ENCODE data around the gene NSUN7. TPM values are rescaled to one million over a fixed set of nuclear protein-coding genes. Genes with fewer than 3 reads are reported as not detected.

Gene NSUN7
- total and polyA plus RNA-seq, 9 of the 15 experiments (the other 6 are each of a cell fraction or from before 2014, with no cell fraction given): not detected

- H3K4me2 ChIP-seq (ENCODE audit: insufficient read depth, low read length): no peak overlapping the region
- in situ Hi-C loops (cut with MboI) (loop anchor here (5.0 kb wide), 1 partner anchor 105 kb away; no protein-coding TSS in a partner anchor), intact Hi-C loops (cut with micrococcal nuclease) (loop anchor here (5.0 to 10.0 kb wide), 2 partner anchors 105 to 518 kb away; no protein-coding TSS in a partner anchor)
- ATAC-seq (no peak), FAIRE-seq (no peak), DNase-seq (ENCODE audit: extremely low read depth in 1 of 4, low spot score in 3 of 4) (no peak)
- no peak overlapping the region for H2AFZ ChIP-seq (ENCODE audit: low read depth, low read length)
- ChIA-PET POLR2A (no interaction called here), CTCF (ENCODE audit: low intra/inter-chr PET ratio) (no interaction called here)
- H3K9ac ChIP-seq (ENCODE audit: insufficient read depth in 1 of 2, low read depth in 2 of 2, low read length in 2 of 2): no peak overlapping the region
- no peak for TF ChIP-seq TFAP4 (CRISPR knock-in tag; IDR thresholded peaks at IDR 0.05; ENCODE audit: borderline replicate concordance)
- TF ChIP-seq ZNF347 (CRISPR knock-in tag; IDR thresholded peaks at IDR 0.05; ENCODE audit: low read depth): no peak
- TF ChIP-seq MYBL2 (IDR thresholded peaks at IDR 0.05; ENCODE audit: low read depth): no peak
- no peak for TF ChIP-seq MYBL2 (CRISPR knock-in tag; IDR thresholded peaks at IDR 0.05; ENCODE audit: borderline replicate concordance)
- TF ChIP-seq ATF4 (CRISPR knock-in tag; IDR thresholded peaks at IDR 0.05): no peak
- TF ChIP-seq ZBTB12 (CRISPR knock-in tag; IDR thresholded peaks at IDR 0.05): no peak
- TF ChIP-seq ZNF57 (CRISPR knock-in tag; IDR thresholded peaks at IDR 0.05): no peak
- no peak for TF ChIP-seq TAF1 (IDR thresholded peaks at IDR 0.05; ENCODE audit: control insufficient read depth, extremely low read depth, insufficient read depth, low read length, severe bottlenecking)
- no peak for TF ChIP-seq PRDM10 (IDR thresholded peaks at IDR 0.05; ENCODE audit: partially characterized antibody)
- no peak for TF ChIP-seq U2AF1 (optimal IDR thresholded peaks at IDR 0.05; ENCODE audit: low read depth, low read length)
- TF ChIP-seq SMARCB1 (IDR thresholded peaks at IDR 0.05; ENCODE audit: insufficient read length, low read depth): no peak
- no peak for TF ChIP-seq ZNF395 (CRISPR knock-in tag; IDR thresholded peaks at IDR 0.05)
- no peak overlapping the region for H3K27ac ChIP-seq (ENCODE audit: extremely low read depth, low read depth, low read length)
- H3K4me1 ChIP-seq (replicated peaks in 1 of 2; ENCODE audit: control insufficient read depth in 2 of 2, insufficient read depth in 2 of 2, low read length in 2 of 2): no peaks in the 10 kb centered on the region; a peak in 1 of 5 replicates
- H3K79me2 ChIP-seq (ENCODE audit: control insufficient read depth, insufficient read depth, low read length): no peaks in the 10 kb centered on the region
- no TSS peak for BruUV-seq (replicated peaks)
- no peaks in the 10 kb centered on the region for H3K9me3 ChIP-seq (replicated peaks; ENCODE audit: control insufficient read depth, insufficient read depth, low read depth, low read length)
- peaks cover 8 to 11% of the 10 kb centered on the region in 2 experiments; a peak in 3 of 5 replicates for H3K27me3 ChIP-seq (ENCODE audit: control insufficient read depth in 2 of 2, insufficient read depth in 2 of 2, low read length in 2 of 2)
- H3K36me3 ChIP-seq (ENCODE audit: control insufficient read depth, insufficient read depth, low read length): no peaks in the 10 kb centered on the region
- no peaks in the 10 kb centered on the region for H4K20me1 ChIP-seq (replicated peaks; ENCODE audit: control insufficient read depth, insufficient read depth, low read length)
- 0% methylated on average over 13 of the region's 13 CpGs for WGBS (ENCODE audit: insufficient coverage, low coverage, missing lambda C conversion rate)
- H3K4me3 ChIP-seq: no peak overlapping the region
- H3K9me1 ChIP-seq (ENCODE audit: control insufficient read depth, insufficient read depth, low read length): no peaks in the 10 kb centered on the region
Observed at GRCh38 chr4:40842318-40842717, 92.6 kb downstream of the NSUN7 start.

All from K562 (cell line).